Lower lobe of right lung (tissue), 2 donors: ENCODE data around the gene ONECUT3. TPM values are rescaled to one million over a fixed set of nuclear protein-coding genes. Genes with fewer than 3 reads are reported as not detected.

Experiments used
- ATAC-seq, 2 donors: fragments of 200-7000 bp; cut with Tn5 transposase; one replicate each; pipeline ENCODE4 v1.9.1; 2020 to 2022; ENCODE audit warnings: mild to moderate bottlenecking in 2 of 2, moderate library complexity in 2 of 2
- DNase-seq: peaks from one replicate; pipeline ENCODE4 v3.0.0-alpha.2; 2020
- H3K27ac ChIP-seq: fragments of 200-600 bp; one replicate; pipeline ENCODE4 v1.8.0; 2022
- H3K27me3 ChIP-seq: fragments of 200-600 bp; one replicate; pipeline ENCODE4 v1.8.0; 2022; ENCODE audit warnings: low read depth
- H3K36me3 ChIP-seq: fragments of 200-600 bp; one replicate; pipeline ENCODE4 v1.8.0; 2022; ENCODE audit warnings: mild to moderate bottlenecking
- H3K4me1 ChIP-seq: fragments of 200-600 bp; one replicate; pipeline ENCODE4 v1.8.0; 2022
- H3K4me3 ChIP-seq: fragments of 200-600 bp; one replicate; pipeline ENCODE4 v1.8.0; 2022; ENCODE audit warnings: mild to moderate bottlenecking
- H3K9me3 ChIP-seq: fragments of 200-600 bp; one replicate; pipeline ENCODE4 v1.8.0; 2022
- intact Hi-C: fragments of 100-400 bp; cut with DNase I; formaldehyde crosslinking; loops from one replicate; pipeline ENCODE4 v1.11.0; 2022
- total RNA-seq: library from RNA; stranded (reverse); fragmentation: NEBNext Ultra II Directional; extraction: Animal tissue kit (Norgen Biotek cat#: 25700); gene quantifications from one replicate; pipeline ENCODE4 v1.2.1, GENCODE V29; 2021
- TF ChIP-seq, protein P1 (sequence below): fragments of 200-600 bp; IDR thresholded peaks from one replicate; pipeline ENCODE4 v1.8.0; 2022; ENCODE audit warnings: antibody characterized with exemption, mild to moderate bottlenecking
- donor health status: DM: no; HTN: yes; CAD: no; lungs with severe emphysema.

Gene ONECUT3
- total RNA-seq, 1 donor from 2014 or later: not detected

- Histone ChIP-seq H3K4me1 (no peaks in the 10 kb centered on the region), H3K9me3 (no peaks in the 10 kb centered on the region), H3K36me3 (peaks cover 100% of the 10 kb centered on the region), H3K27ac (no peak overlapping the region), H3K4me3 (no peak overlapping the region), H3K27me3 (no peaks in the 10 kb centered on the region)
- TF ChIP-seq, protein P1, sequence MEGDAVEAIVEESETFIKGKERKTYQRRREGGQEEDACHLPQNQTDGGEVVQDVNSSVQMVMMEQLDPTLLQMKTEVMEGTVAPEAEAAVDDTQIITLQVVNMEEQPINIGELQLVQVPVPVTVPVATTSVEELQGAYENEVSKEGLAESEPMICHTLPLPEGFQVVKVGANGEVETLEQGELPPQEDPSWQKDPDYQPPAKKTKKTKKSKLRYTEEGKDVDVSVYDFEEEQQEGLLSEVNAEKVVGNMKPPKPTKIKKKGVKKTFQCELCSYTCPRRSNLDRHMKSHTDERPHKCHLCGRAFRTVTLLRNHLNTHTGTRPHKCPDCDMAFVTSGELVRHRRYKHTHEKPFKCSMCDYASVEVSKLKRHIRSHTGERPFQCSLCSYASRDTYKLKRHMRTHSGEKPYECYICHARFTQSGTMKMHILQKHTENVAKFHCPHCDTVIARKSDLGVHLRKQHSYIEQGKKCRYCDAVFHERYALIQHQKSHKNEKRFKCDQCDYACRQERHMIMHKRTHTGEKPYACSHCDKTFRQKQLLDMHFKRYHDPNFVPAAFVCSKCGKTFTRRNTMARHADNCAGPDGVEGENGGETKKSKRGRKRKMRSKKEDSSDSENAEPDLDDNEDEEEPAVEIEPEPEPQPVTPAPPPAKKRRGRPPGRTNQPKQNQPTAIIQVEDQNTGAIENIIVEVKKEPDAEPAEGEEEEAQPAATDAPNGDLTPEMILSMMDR: no peak
- intact Hi-C loops: no loop called here
- ATAC-seq: no peak
- no peak for DNase-seq
These were observed 66.3 kb downstream of the ONECUT3 start for GRCh38 chr19:1819341-1820255.

DNA sequence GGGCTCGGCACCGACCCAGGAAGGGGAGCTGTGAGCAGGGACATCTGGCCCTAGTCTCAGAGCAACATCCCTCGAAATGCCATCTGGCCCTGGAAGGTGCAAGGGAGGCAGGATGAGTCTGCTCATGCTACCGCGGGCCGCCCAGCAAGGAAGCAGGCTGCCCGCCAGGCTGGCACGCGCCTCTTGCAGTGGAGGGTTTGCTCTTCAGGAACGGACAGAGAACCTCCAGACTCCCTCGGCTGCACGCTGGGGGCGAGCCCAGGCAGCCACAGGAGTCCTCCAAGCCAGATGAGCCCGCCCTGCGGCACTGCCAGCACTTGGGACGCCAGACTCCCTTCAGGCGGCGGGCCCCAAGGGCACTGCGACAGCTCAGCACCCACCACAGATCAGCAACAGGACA lies 68.9 kb downstream of the ONECUT3 start:
- Histone ChIP-seq H3K27me3 (no peaks in the 10 kb centered on the region), H3K36me3 (peaks cover 96% of the 10 kb centered on the region), H3K4me3 (no peak overlapping the region), H3K4me1 (no peaks in the 10 kb centered on the region), H3K9me3 (no peaks in the 10 kb centered on the region), H3K27ac (no peak overlapping the region)
- ATAC-seq: no peak
- intact Hi-C loops: no loop called here
- TF ChIP-seq, protein P1: no peak
- no peak for DNase-seq

DNA sequence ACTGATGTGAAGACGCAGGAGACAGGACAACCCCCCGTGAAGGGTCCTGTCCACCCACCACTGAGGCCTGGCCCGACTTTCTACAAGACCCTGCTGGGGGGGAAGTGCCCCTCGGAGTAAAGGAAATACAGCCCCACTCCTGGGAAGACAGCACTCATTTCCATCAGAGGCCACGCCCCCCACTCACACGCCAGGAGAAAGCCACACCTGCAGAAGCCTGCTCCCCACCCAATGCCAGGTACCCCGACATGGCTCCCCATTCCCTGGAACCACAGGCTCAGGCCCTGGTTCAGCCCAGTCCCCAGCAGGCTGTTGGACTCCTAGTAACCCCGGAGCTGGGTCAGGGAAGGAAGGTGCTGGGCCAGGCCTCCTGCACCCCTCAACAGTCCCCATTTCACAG lies 69.7 kb downstream of the ONECUT3 start:
- H3K36me3 ChIP-seq: peaks cover 96% of the 10 kb centered on the region
- no peak overlapping the region for H3K4me3 ChIP-seq
- ATAC-seq (no peak), DNase-seq (no peak)
- intact Hi-C loops: no loop called here
- no peaks in the 10 kb centered on the region for H3K27me3 ChIP-seq
- H3K9me3 ChIP-seq: no peaks in the 10 kb centered on the region
- no peaks in the 10 kb centered on the region for H3K4me1 ChIP-seq
- TF ChIP-seq, protein P1: no peak
- H3K27ac ChIP-seq: no peak overlapping the region

GRCh38 chr19:1823539-1824251 lies 70.4 kb downstream of the ONECUT3 start:
- Histone ChIP-seq H3K9me3 (no peaks in the 10 kb centered on the region), H3K4me1 (no peaks in the 10 kb centered on the region), H3K27me3 (no peaks in the 10 kb centered on the region), H3K4me3 (no peak overlapping the region), H3K36me3 (peaks cover 96% of the 10 kb centered on the region), H3K27ac (no peak overlapping the region)
- TF ChIP-seq, protein P1: no peak
- intact Hi-C loops: no loop called here
- DNase-seq: no peak
- ATAC-seq: no peak

- no peak for DNase-seq
- no peak overlapping the region for H3K4me3 ChIP-seq
- no peak overlapping the region for H3K27ac ChIP-seq
- intact Hi-C loops: no loop called here
- no peak for ATAC-seq
- H3K9me3 ChIP-seq: no peaks in the 10 kb centered on the region
- no peaks in the 10 kb centered on the region for H3K27me3 ChIP-seq
- H3K36me3 ChIP-seq: peaks cover 93% of the 10 kb centered on the region
- TF ChIP-seq, protein P1: no peak
- no peaks in the 10 kb centered on the region for H3K4me1 ChIP-seq
These were observed 70.9 kb downstream of the ONECUT3 start for GRCh38 chr19:1824252-1824622.
